HCT116 (cell line): ENCODE results near the gene MRPS27. TPM values are rescaled to one million over a fixed set of nuclear protein-coding genes. Genes with fewer than 3 reads are reported as not detected.

Source experiments
- ATAC-seq: fragments of 200-7000 bp; cut with Tn5 transposase; 2 replicates; pipeline ENCODE4 v1.9.1; 2020; ENCODE audit warnings: mild to moderate bottlenecking, moderate library complexity
- BruUV-seq: library from RNA; stranded (reverse); fragments of 400-500 nt; replicated peaks from 2 replicates; lab custom pipeline; 2021; lab: Mats Ljungman, UMichigan
- CTCF ChIA-PET: fragments of 300-600 bp; sonication (Branson Sonifier 250); formaldehyde crosslinking; loops from one replicate; lab custom pipeline; 2021; ENCODE audit warnings: antibody characterized with exemption; lab: Charles Lee
- POLR2A ChIA-PET: fragments of 300-600, 350-600 bp; sonication (Branson Sonifier 250); formaldehyde crosslinking; loops from one replicate; lab custom pipeline; 2021; ENCODE audit warnings: antibody characterized with exemption; lab: Charles Lee
- RAD21 ChIA-PET, 2 experiments: fragments of 300-600 bp; sonication (Branson Sonifier 250); formaldehyde crosslinking; loops; one replicate each; lab custom pipeline; 2023; ENCODE audit warnings: low total read pairs in 2 of 2; ENCODE audit not compliant: uncharacterized antibody in 2 of 2, unreplicated experiment in 2 of 2, low non-redundant PET in 1 of 2; lab: Charles Lee
- DNase-seq: peaks from one replicate; pipeline ENCODE4 v3.0.0-alpha.2; 2010; ENCODE audit warnings: low read depth, low spot score
- H2AFZ ChIP-seq: fragments of 200-600 bp; shearing (Covaris generic), sonication (generic); 2 replicates; pipeline ENCODE4 v1.6.1; 2017; ENCODE audit warnings: low read depth, mixed run types, mixed read lengths, antibody characterized with exemption, low read length; ENCODE audit not compliant: poor library complexity, severe bottlenecking
- H3K27ac ChIP-seq: 2 replicates; pipeline ENCODE4 v1.5.1; 2012; ENCODE audit warnings: low read depth, low read length
- H3K27me3 ChIP-seq: fragments of 200-600 bp; sonication (generic); 2 replicates; pipeline ENCODE4 v1.6.1; 2016; ENCODE audit warnings: mixed run types, low read length, mixed read lengths; ENCODE audit not compliant: insufficient read depth
- H3K36me3 ChIP-seq, 2 experiments: fragments of 200-500 bp in 1 of 2; fragments of 200-600 bp in 1 of 2; sonication (Bioruptor generic) in 1 of 2; sonication (generic) in 1 of 2; 2 replicates each; pipeline versions ENCODE4 v1.5.1 to v1.6.1; 2014 to 2016; ENCODE audit warnings: low read length in 2 of 2, inconsistent platforms in 1 of 2, mixed read lengths in 1 of 2, mixed run types in 1 of 2; ENCODE audit not compliant: insufficient read depth in 2 of 2, control insufficient read depth in 1 of 2
- H3K4me1 ChIP-seq, 2 experiments: fragments of 200-600 bp in 1 of 2; sonication (generic) in 1 of 2; 2 replicates each; pipeline versions ENCODE4 v1.5.1 to v1.6.1; 2012 to 2017; ENCODE audit warnings: low read length in 2 of 2, inconsistent platforms in 1 of 2, mild to moderate bottlenecking in 1 of 2, mixed read lengths in 1 of 2, mixed run types in 1 of 2, moderate library complexity in 1 of 2; ENCODE audit not compliant: insufficient read depth in 2 of 2, control insufficient read depth in 1 of 2
- H3K4me2 ChIP-seq: fragments of 200-600 bp; sonication (generic); 2 replicates; pipeline ENCODE4 v1.6.1; 2017; ENCODE audit warnings: mixed run types, low read length, mixed read lengths
- H3K4me3 ChIP-seq, 2 experiments: fragments of 200-600 bp in 1 of 2; sonication (generic) in 1 of 2; replicated peaks in 1 of 2; 2 replicates each; pipeline ENCODE4 v1.5.1; 2011 to 2016; ENCODE audit warnings: low read length in 2 of 2, control low read depth in 1 of 2, low read depth in 1 of 2, mild to moderate bottlenecking in 1 of 2, mixed read lengths in 1 of 2, mixed run types in 1 of 2
- H3K79me2 ChIP-seq: fragments of 200-600 bp; sonication (generic); 2 replicates; pipeline ENCODE4 v1.6.1; 2017; ENCODE audit warnings: mild to moderate bottlenecking, mixed run types, low read length, moderate library complexity, mixed read lengths; ENCODE audit not compliant: insufficient read depth
- H3K9ac ChIP-seq: fragments of 200-600 bp; sonication (generic); 2 replicates; pipeline ENCODE4 v1.6.1; 2016; ENCODE audit warnings: low read length, mixed read lengths
- H3K9me2 ChIP-seq: fragments of 200-600 bp; sonication (generic), shearing (Covaris generic); 2 replicates; pipeline ENCODE4 v1.6.1; 2017; ENCODE audit warnings: mixed run types, mild to moderate bottlenecking, moderate library complexity; ENCODE audit not compliant: insufficient read depth
- H3K9me3 ChIP-seq, 2 experiments: fragments of 200-500 bp in 1 of 2; fragments of 200-600 bp in 1 of 2; sonication (Bioruptor generic) in 1 of 2; sonication (generic) in 1 of 2; 2 replicates each; pipeline ENCODE4 v1.6.1; 2014 to 2017; ENCODE audit warnings: low read length in 2 of 2, mixed read lengths in 2 of 2, inconsistent platforms in 1 of 2, low read depth in 1 of 2, mild to moderate bottlenecking in 1 of 2, mixed run types in 1 of 2, moderate library complexity in 1 of 2; ENCODE audit not compliant: control insufficient read depth in 1 of 2, insufficient read depth in 1 of 2
- H4K20me1 ChIP-seq: fragments of 200-600 bp; sonication (generic), shearing (Covaris generic); 2 replicates; pipeline ENCODE4 v1.6.1; 2017; ENCODE audit warnings: mixed run types, mild to moderate bottlenecking, moderate library complexity; ENCODE audit not compliant: insufficient read depth
- CBX3 ChIP-seq: IDR thresholded peaks from 2 replicates; pipeline ENCODE4 v1.6.1; 2012; ENCODE audit warnings: low read depth
- CTCF ChIP-seq, 3 experiments: fragments of 200-600 bp in 1 of 3; sonication (generic) in 1 of 3; IDR thresholded peaks in 2 of 3; conservative IDR thresholded peaks in 1 of 3; 2 replicates each; pipeline ENCODE4 v1.5.1; 2012 to 2017; ENCODE audit warnings: low read depth in 2 of 3, low read length in 2 of 3, antibody characterized with exemption in 1 of 3, borderline replicate concordance in 1 of 3, control low read depth in 1 of 3, mild to moderate bottlenecking in 1 of 3, mixed read lengths in 1 of 3, mixed run types in 1 of 3, moderate library complexity in 1 of 3; ENCODE audit not compliant: insufficient read depth in 1 of 3
- EGR1 ChIP-seq: IDR thresholded peaks from 2 replicates; pipeline ENCODE4 v1.6.1; 2012; ENCODE audit warnings: low read depth
- EZH2 ChIP-seq: fragments of 200-600 bp; sonication (generic); IDR thresholded peaks from 2 replicates; pipeline ENCODE4 v1.6.1; 2017; ENCODE audit warnings: antibody characterized with exemption, mixed run types
- EZH2phosphoT487 ChIP-seq: fragments of 200-600 bp; IDR thresholded peaks from 2 replicates; pipeline ENCODE4 v1.6.1; 2018; ENCODE audit warnings: antibody characterized with exemption, borderline replicate concordance
- FOSL1 ChIP-seq: IDR thresholded peaks from 2 replicates; pipeline ENCODE4 v1.6.1; 2012; ENCODE audit warnings: low read depth
- JUND ChIP-seq: IDR thresholded peaks from 2 replicates; pipeline ENCODE4 v1.6.1; 2012
- MAX ChIP-seq: IDR thresholded peaks from 2 replicates; pipeline ENCODE4 v1.6.1; 2012
- POLR2A ChIP-seq: IDR thresholded peaks from 2 replicates; pipeline ENCODE4 v1.7.0; 2011; ENCODE audit warnings: borderline replicate concordance; ENCODE audit not compliant: insufficient read depth, insufficient read length; ENCODE audit errors: extremely low read depth
- POLR2AphosphoS5 ChIP-seq: IDR thresholded peaks from 2 replicates; pipeline ENCODE4 v1.6.1; 2011; ENCODE audit warnings: mild to moderate bottlenecking, low read depth, low read length, moderate library complexity
- SIN3A ChIP-seq: IDR thresholded peaks from 2 replicates; pipeline ENCODE4 v1.6.1; 2012; ENCODE audit warnings: low read depth
- SP1 ChIP-seq: IDR thresholded peaks from 2 replicates; pipeline ENCODE4 v1.6.1; 2012; ENCODE audit warnings: low read depth
- TCF7L2 ChIP-seq: IDR thresholded peaks from 2 replicates; pipeline ENCODE4 v1.7.0; 2011; ENCODE audit warnings: borderline replicate concordance, inconsistent platforms; ENCODE audit not compliant: insufficient read depth, insufficient read length; ENCODE audit errors: extremely low read depth
- YY1 ChIP-seq: IDR thresholded peaks from 2 replicates; pipeline ENCODE4 v1.6.1; 2011; ENCODE audit warnings: low read length, low read depth, moderate library complexity, mild to moderate bottlenecking; ENCODE audit not compliant: insufficient replicate concordance; ENCODE audit errors: extremely low read depth
- ZBTB33 ChIP-seq: IDR thresholded peaks from 2 replicates; pipeline ENCODE4 v1.6.1; 2011; ENCODE audit warnings: mild to moderate bottlenecking, low read length, moderate library complexity; ENCODE audit not compliant: insufficient replicate concordance; ENCODE audit errors: extremely low read depth
- ZFX ChIP-seq: fragments of 450-650 bp; IDR thresholded peaks from 2 replicates; pipeline ENCODE4 v1.6.1; 2017
- ZNF274 ChIP-seq: fragments of 200-500 bp; sonication (Bioruptor generic); IDR thresholded peaks from 2 replicates; pipeline ENCODE4 v1.6.1; 2014; ENCODE audit warnings: mild to moderate bottlenecking, low read depth, low read length, inconsistent platforms
- intact Hi-C: fragments of 100-400 bp; cut with micrococcal nuclease; formaldehyde crosslinking; loops from 2 replicates; pipeline ENCODE4 v1.10.0; 2022
- total RNA-seq: library from RNA; stranded (reverse); gene quantifications from one replicate; pipeline ENCODE4 v1.2.1, GENCODE V29; 2021; ENCODE audit not compliant: unreplicated experiment

Gene MRPS27
- total RNA-seq, 1 experiment from 2014 or later: 113 TPM

GRCh38 chr5:72352616-72353015 is 32.6 kb upstream of the MRPS27 start:
- TF ChIP-seq EGR1 (no peak), EZH2 (no peak), TCF7L2 (no peak), POLR2A (no peak)
- POLR2A ChIA-PET: no interaction called here
- no TSS peak for BruUV-seq

GRCh38 chr5:72351376-72351775 is 31.3 kb upstream of the MRPS27 start:
- BruUV-seq: no TSS peak
- peaks cover 10 to 24% of the 10 kb centered on the region in 2 experiments for H3K4me1 ChIP-seq
- H3K36me3 ChIP-seq: peaks cover 0 to 6% of the 10 kb centered on the region in 2 experiments; a peak in 2 of 4 replicates
- H3K9me2 ChIP-seq: no peaks in the 10 kb centered on the region
- ChIA-PET POLR2A (no interaction called here), RAD21 (no interaction called here)
- no peak overlapping the region for H3K9ac ChIP-seq
- H3K27ac ChIP-seq: no peak overlapping the region
- intact Hi-C loops: no loop called here
- H2AFZ ChIP-seq: no peak overlapping the region
- no peak for DNase-seq
- no peaks in the 10 kb centered on the region for H3K9me3 ChIP-seq
- TF ChIP-seq CTCF (IDR thresholded peaks at IDR 0.05 in 2 of 3, conservative IDR thresholded peaks at IDR 0.05 in 1 of 3; ENCODE audit: borderline replicate concordance in 1 of 3, insufficient read depth in 1 of 3, low read depth in 2 of 3, low read length in 2 of 3) (no peak), ZNF274 (no peak), TCF7L2 (no peak), ZBTB33 (no peak), JUND (no peak), EZH2phosphoT487 (no peak), FOSL1 (no peak), SP1 (no peak), MAX (no peak), POLR2AphosphoS5 (no peak), YY1 (no peak), CBX3 (no peak), ZFX (no peak), EZH2 (no peak), SIN3A (no peak)
- TF ChIP-seq, all 23 proteins: peak for 0
- Histone ChIP-seq H4K20me1 (no peaks in the 10 kb centered on the region), H3K4me2 (no peak overlapping the region), H3K4me3 (no peak overlapping the region), H3K79me2 (no peaks in the 10 kb centered on the region), H3K27me3 (no peaks in the 10 kb centered on the region)
- CTCF ChIA-PET: no interaction called here
- ATAC-seq: no peak

More at GRCh38 chr5:72352616-72353015, 32.6 kb upstream of the MRPS27 start:
- no peak overlapping the region for H3K4me2 ChIP-seq
- RAD21 ChIA-PET: no interaction called here
- no peak for DNase-seq
- no peak overlapping the region for H2AFZ ChIP-seq
- CTCF ChIA-PET: no interaction called here
- no peaks in the 10 kb centered on the region for H3K27me3 ChIP-seq
- H3K27ac ChIP-seq: no peak overlapping the region
- no peak overlapping the region for H3K4me3 ChIP-seq
- no peak for ATAC-seq
- no peak overlapping the region for H3K9ac ChIP-seq
- H3K9me2 ChIP-seq: no peaks in the 10 kb centered on the region
- H3K9me3 ChIP-seq: no peaks in the 10 kb centered on the region
- intact Hi-C loops: no loop called here
- no peaks in the 10 kb centered on the region for H3K79me2 ChIP-seq
- H3K36me3 ChIP-seq: peaks cover 0 to 6% of the 10 kb centered on the region in 2 experiments; a peak in 2 of 4 replicates
- peaks cover 5 to 12% of the 10 kb centered on the region in 2 experiments for H3K4me1 ChIP-seq
- no peaks in the 10 kb centered on the region for H4K20me1 ChIP-seq
